Daoy (cell line): ENCODE results near the gene FAM81A. TPM values are rescaled to one million over a fixed set of nuclear protein-coding genes. Genes with fewer than 3 reads are reported as not detected.
"Not testable (repeated sequence)": the region's sequence is repeated elsewhere in the genome, so short reads cannot be mapped to it uniquely, and the experiment has no call there.

ENCODE experiments used
- DNase-seq: peaks from one replicate; pipeline ENCODE4 v3.0.0-alpha.2; 2015; ENCODE audit warnings: low read depth
- total RNA-seq: library from RNA; depleted of rRNA; stranded (reverse); fragments of >200 nt; shearing (Covaris generic); gene quantifications from 2 replicates; pipeline ENCODE4 v1.2.3, GENCODE V29; 2014; rRNA removed

The FAM81A gene
- 1.4 and 1.6 TPM in 2 replicates for total RNA-seq

DNA sequence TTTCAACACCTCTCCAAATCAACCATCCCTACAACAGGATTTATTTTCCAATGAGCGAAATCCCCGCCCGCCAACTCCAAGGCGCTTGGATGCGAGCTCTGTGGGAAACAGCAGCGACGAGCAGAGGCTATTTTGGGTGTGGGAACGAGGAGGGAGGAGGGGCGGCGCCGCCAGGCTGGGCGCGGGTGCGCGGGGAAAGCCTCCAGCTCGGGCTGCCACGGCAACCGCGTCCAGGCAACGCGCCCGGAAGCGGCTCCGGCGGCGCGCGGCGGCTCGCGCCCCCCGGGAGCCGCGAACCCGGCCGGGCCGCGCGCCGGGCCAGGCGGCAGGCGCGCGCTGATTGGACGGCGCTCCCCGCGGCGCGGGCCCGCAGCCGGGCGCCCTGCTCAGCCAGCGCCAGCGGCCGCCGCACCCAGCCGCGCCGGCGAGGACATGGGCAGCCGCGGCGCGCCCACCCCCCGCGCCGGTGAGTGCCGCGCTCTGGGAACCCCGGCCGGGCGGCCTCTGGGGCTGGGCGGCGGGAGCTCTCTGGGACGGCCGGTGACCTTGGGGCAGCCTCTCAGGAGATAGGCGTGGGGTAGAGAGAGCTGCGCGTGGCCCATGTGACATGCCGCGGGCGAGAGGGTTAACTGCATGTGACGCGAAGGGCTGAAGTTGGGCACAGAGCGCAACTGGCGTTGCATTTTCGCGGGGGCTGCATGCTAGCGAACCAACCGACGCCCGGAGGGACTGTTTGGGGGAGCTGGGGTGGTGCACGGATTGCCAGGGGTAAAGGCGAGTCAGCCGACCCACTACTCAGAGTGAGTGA lies at the start of gene FAM81A:
FAM81A (plus strand) TSS at position 370 of the 808 bp plus-strand sequence. CDS start 20,441 bp downstream, outside the sequence.
- peak; percentile 79 for DNase-seq

DNA sequence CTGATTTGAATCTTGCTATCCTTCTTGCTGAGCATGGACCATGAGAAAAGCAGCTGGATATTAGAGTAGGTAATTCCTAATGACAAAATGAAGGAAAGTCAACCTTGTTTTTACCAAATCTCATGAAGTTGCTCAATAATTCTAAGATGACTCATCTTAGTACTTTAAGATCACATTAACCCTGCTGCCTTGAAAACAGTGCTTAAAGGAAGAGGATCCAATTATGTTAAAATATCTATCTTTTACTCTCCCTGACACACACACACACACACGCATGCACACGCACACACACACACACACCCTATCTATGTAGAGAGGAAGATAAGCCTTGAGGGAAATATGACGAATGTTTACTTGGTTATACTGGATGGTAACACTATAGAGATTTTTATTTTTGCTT lies 49.3 kb upstream of the FAM81A start:
- no peak for DNase-seq

DNA sequence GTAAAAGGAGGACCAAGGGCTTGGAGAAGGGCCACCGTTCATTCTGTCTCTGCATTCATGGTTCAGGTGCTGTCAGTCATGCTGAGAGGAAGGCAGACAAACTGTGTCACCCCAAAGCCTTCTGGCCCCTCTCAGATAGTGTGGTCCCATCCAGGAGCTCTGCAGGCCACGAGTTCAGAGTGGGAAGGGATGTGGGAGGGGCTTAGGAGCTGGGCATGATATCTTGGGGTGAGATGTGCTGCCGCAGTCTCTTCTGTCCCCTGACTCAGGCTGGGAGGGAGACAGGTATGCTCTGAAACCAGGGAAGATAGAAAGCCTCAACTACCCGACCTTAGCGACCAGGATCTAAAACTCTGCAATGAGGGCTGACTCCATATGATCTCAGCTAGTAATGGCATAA lies 45.7 kb upstream of the FAM81A start:
- DNase-seq: no peak

DNA sequence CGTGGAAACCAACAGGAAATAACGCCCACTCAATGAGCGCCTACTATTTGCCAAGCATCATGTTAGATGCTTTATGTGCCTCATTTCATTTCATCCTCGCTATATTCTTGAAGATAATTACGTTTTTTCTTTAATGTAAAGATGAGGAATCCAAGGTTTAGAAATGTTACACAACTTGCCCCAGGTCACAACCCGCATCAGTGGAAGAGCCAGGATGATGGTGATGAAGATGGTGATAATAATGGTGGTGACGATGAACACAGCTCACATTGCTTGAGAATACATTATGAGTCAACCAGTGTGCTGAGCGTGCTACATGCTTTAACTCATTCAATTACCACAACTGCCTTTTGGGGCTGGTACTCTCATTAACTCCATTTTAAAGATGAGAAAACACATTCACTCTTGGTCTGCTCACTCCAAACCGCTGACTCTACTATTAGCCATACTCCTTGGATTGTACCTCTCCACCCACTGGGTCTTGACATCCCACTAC lies 43.8 kb upstream of the FAM81A start:
- DNase-seq: no peak

- no peak for DNase-seq
Observed at GRCh38 chr15:59396211-59396610, 41.8 kb upstream of the FAM81A start.

- no peak for DNase-seq
Observed at GRCh38 chr15:59396679-59397078, 41.3 kb upstream of the FAM81A start.

DNA sequence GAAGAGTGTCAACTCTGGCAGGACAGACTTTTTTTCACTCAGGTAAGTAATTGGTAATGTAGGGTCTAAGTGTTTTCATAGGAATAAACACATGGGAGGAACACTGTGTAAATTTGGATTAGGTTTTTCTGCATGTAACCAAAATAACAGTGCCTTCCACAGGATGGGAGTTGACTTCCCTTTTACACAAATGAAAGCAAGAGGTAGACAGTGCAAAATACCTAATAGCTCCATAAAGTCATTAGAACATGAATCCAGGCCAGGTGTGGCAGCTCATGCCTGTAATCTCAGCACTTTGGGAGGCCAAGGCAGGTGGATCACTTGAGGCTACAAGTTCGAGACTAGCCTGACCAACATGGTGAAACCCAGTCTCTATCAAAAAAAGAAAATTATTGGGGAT lies 39.8 kb upstream of the FAM81A start:
- no peak for DNase-seq

- no peak for DNase-seq
Observed at GRCh38 chr15:59399465-59400102, 38.4 kb upstream of the FAM81A start.

GRCh38 chr15:59400103-59400813 lies 37.7 kb upstream of the FAM81A start:
- no peak for DNase-seq

GRCh38 chr15:59401051-59401823 lies 36.7 kb upstream of the FAM81A start:
- DNase-seq: not testable (repeated sequence)

DNA sequence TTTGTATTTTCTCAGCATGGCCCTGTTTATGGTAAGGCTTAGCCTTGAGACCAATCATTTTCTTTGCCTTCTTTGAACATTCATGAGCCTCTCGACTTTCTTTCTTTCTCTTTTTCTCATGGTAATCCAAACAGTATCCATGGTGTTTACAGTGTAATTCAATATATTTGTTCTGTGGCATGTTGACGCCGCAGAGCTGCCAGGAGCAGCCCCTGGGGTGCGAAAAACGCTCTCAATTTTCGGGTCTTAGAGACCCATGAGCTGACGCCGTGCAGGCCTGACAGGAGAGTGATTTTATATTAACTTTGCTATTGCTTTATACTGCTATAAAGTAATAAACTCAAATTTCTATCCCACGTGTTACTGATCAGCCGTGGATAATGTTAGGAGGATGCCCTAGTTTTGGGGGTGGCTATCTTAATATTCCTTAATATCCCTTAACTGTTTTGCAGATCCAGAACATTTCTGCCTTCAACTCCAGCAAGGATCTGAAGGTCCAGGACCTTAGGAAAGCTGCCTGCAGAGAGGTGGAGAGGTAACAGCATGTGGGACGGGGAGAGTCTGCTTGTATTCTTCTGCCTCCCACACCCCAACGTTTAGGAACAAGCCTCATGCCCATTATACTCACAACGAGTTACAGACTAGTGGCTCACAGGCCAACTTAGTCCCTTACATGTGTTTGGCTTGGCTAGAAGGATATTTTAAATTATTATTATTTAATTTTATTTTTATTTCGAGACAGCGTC lies 36.0 kb upstream of the FAM81A start:
- DNase-seq: no peak

DNA sequence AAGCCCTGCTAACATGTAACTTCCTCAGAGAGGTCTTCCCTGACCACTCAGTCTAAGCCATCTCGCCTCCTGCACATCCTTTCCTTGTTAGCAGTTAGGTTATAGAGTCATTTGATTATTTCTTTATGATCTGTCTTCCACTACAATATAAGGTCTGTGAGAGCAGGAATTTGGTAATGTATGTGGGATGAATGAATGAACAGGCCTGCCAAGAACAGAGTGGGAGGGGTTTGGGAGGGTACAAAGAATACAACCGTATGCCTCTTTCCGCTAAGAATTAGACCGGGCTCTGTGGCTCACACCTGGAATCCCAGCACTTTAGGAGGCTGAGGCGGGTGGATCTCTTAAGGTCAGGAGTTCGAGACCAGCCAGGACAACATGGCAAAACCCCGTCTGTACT lies 32.9 kb upstream of the FAM81A start:
- DNase-seq: no peak

DNA sequence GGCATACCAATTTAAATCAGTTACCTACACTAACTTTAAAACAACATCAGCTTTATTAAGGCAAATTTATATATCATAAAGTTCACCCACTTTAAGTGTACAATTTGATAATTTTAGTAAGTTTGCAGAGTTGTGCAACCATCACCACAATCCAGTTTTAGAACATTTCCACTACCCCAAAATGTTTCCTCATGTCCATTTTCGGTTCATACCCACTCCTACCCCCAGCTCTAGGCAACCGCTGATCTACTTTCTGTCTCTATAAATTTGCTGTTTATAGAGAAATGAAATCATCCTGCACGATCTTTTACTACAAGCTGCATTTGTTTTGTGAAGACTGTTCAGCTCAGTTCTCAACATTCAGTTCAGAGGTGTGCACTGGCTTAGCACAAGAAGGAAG lies 31.5 kb upstream of the FAM81A start:
- no peak for DNase-seq

DNA sequence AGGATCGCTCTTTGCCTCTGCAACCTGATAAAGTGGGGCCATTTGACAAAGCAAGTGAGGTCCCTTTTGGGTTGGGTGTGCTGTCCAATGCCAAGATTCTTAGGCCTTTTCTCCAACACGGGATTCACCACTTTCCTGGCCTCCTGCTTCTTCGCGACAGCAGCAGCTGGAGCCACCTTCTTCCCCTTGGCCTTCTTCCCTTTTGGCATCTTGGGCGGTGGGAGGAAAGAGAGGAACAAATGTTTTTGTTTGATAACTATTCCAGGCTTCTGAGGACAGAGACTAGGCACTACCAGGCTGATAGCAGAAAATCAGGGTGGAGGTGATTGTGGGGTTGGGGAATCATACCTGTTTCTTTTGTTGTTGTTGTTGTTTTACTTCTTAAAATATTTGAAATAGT lies 30.0 kb upstream of the FAM81A start:
- DNase-seq: no peak

GRCh38 chr15:59410391-59410896 lies 27.5 kb upstream of the FAM81A start:
- no peak for DNase-seq

DNA sequence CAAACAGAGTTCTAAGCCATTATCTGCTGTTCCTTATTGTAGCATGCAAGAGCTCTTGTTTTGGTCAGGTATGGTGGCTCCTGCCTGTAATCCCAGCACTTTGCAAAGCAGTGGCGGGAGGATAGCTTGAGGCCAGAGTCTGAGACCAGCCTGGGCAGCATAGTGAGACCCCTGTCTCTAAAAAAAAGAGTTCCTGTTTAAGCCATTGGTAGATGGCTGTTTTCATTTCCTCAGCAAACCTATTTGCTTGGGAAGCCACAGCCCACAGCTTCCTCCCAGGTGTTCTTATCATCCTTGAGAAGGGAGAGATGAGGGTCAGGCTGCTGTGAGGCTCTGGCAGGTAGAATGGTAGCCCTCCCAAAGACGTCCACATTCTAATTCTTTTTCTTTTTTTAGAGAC lies 24.4 kb upstream of the FAM81A start:
- no peak for DNase-seq

DNA sequence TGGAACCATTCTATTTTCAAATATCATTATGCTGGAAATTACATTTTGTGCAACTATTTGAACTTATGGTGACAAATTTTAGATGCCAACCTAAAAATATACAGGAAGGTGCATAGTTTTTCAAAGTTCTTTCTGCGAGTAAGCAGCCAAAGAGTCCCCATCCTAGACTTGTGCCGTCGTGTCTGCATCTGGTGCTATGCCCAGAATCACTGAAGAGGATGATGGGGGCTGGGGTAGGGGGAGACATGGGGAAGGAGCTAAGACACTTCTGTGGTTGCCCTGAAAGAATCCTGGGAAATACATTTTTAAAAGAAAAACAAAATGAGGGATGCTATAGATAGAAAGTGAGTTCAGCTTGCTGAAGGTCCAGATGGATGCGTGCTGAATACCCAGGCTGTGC lies 21.2 kb upstream of the FAM81A start:
- no peak for DNase-seq

DNA sequence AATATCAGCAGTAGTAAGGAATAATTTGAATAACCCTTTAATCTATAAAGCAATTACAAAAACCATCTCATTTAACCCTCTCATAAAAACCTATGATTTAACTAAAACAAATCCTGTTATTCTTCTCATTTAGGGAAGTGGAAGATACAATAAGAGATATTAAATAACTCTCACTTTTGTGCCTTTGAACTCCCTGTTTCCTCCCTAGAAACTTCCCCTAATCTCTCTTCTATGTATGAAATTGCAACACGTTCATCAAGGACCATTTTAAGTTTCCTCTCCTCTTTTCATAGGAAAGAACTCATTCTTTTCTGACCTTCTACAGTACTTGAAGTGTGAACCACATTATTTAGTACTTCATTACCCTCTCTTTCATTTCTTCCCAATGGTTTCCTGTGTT lies 18.8 kb upstream of the FAM81A start:
- DNase-seq: no peak

DNA sequence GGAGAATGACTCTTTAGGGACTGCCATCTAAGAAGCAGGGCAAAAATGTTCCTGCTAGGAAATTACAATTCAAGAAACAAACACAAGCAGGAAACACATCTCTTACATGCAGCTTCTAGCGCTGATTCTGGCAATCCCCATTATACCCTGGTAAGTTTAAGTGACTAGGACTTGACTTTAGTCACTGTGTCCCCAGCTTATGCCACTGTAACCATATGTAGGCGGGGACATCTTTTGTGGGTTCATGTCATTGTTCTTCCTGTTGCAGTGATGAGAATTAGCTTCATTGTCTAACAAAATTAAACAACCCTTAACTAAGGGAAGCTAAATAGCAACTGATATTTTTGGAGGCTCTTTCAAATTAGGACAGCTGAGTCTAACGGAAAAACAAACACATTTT lies 17.9 kb upstream of the FAM81A start:
- DNase-seq: no peak

GRCh38 chr15:59420986-59421618 lies 16.9 kb upstream of the FAM81A start:
- no peak for DNase-seq
